Coronary artery (tissue), 2 donors: ENCODE measurements around the gene CD96.

Source experiments
- DNase-seq: peaks from one replicate; pipeline ENCODE4 v3.0.0-alpha.2; 2017; ENCODE audit warnings: low spot score
- H3K27ac ChIP-seq, 2 donors: fragments of 200-600 bp; sonication (generic); one replicate each; pipeline ENCODE4 v1.5.1; 2016 to 2019
- H3K4me3 ChIP-seq: fragments of 200-600 bp; sonication (generic); 2 replicates; pipeline ENCODE4 v1.5.1; 2016; ENCODE audit warnings: mild to moderate bottlenecking, moderate library complexity
- CTCF ChIP-seq: fragments of 200-600 bp; sonication (generic); IDR thresholded peaks from one replicate; pipeline ENCODE4 v1.5.1; 2019; ENCODE audit warnings: antibody characterized with exemption

The CD96 gene

GRCh38 chr3:111700054-111700453, 158.1 kb downstream of the CD96 start:
- H3K4me3 ChIP-seq: no peak overlapping the region
- no peak for TF ChIP-seq CTCF
- DNase-seq: no peak
- no peak overlapping the region for H3K27ac ChIP-seq

GRCh38 chr3:111701292-111701906, 159.4 kb downstream of the CD96 start:
- Histone ChIP-seq H3K4me3 (no peak overlapping the region), H3K27ac (no peak overlapping the region)
- no peak for DNase-seq
- no peak for TF ChIP-seq CTCF
